ENCODE results near the gene MYH14. TPM values are rescaled to one million over a fixed set of nuclear protein-coding genes. Genes with fewer than 3 reads are reported as not detected.

The MYH14 gene
- polyA plus RNA-seq, 1 donor (not counting 4 experiments of a cell fraction or from before 2014, with no cell fraction given): 0.20 TPM

DNA sequence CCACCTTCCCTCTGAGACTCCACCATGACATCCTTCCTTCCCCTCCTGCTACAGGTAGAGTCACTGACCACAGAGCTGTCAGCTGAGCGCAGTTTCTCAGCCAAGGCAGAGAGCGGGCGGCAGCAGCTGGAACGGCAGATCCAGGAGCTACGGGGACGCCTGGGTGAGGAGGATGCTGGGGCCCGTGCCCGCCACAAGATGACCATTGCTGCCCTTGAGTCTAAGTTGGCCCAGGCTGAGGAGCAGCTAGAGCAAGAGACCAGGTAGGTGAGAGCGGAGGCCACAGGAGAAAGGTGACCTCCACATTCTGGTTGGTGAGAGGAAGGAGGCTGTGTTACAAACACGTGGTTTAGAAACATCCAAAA, 98.2 kb downstream of the MYH14 start:
- no peak overlapping the region for H3K4me3 ChIP-seq (ENCODE audit: control insufficient read depth in 2 of 3, extremely low read depth in 1 of 3, insufficient read depth in 2 of 3, low read depth in 1 of 3, low read length in 3 of 3)
- no peaks in the 10 kb centered on the region for H4K20me1 ChIP-seq (ENCODE audit: control insufficient read depth, extremely low read depth, insufficient read depth, low read length)
- TF ChIP-seq, protein P1, sequence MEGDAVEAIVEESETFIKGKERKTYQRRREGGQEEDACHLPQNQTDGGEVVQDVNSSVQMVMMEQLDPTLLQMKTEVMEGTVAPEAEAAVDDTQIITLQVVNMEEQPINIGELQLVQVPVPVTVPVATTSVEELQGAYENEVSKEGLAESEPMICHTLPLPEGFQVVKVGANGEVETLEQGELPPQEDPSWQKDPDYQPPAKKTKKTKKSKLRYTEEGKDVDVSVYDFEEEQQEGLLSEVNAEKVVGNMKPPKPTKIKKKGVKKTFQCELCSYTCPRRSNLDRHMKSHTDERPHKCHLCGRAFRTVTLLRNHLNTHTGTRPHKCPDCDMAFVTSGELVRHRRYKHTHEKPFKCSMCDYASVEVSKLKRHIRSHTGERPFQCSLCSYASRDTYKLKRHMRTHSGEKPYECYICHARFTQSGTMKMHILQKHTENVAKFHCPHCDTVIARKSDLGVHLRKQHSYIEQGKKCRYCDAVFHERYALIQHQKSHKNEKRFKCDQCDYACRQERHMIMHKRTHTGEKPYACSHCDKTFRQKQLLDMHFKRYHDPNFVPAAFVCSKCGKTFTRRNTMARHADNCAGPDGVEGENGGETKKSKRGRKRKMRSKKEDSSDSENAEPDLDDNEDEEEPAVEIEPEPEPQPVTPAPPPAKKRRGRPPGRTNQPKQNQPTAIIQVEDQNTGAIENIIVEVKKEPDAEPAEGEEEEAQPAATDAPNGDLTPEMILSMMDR (optimal IDR thresholded peaks at IDR 0.05 in 1 of 3, IDR thresholded peaks at IDR 0.05 in 1 of 3, conservative IDR thresholded peaks at IDR 0.05 in 1 of 3; ENCODE audit: extremely low read depth in 1 of 3, insufficient read depth in 2 of 3, low read length in 3 of 3): no peak
- TF ChIP-seq EZH2 (IDR thresholded peaks at IDR 0.05; ENCODE audit: low read length): no peak
- H3K9me1 ChIP-seq (ENCODE audit: control insufficient read depth, extremely low read depth, insufficient read depth, low read length): no peaks in the 10 kb centered on the region
- no peak overlapping the region for H3K4me2 ChIP-seq (ENCODE audit: control insufficient read depth, extremely low read depth, insufficient read depth, low read depth, low read length)
- H3K9ac ChIP-seq (ENCODE audit: control insufficient read depth, extremely low read depth, insufficient read depth, low read length): no peak overlapping the region
- FAIRE-seq (no peak), DNase-seq (ENCODE audit: low read depth, low spot score) (no peak)
- no peak overlapping the region for H2AFZ ChIP-seq (ENCODE audit: control insufficient read depth, low read length)
- H3K4me1 ChIP-seq (ENCODE audit: control insufficient read depth, extremely low read depth, insufficient read depth, low read length): peaks cover 7% of the 10 kb centered on the region
- H3K9me3 ChIP-seq (ENCODE audit: control insufficient read depth, low read depth, low read length): no peaks in the 10 kb centered on the region
- dilution Hi-C loops (cut with MboI; ENCODE audit: extremely low pct_ligation_motif_present, low sequenced_read_pairs): no loop called here
- no peaks in the 10 kb centered on the region for H3K27me3 ChIP-seq (ENCODE audit: control insufficient read depth, extremely low read depth, insufficient read depth, low read length)
- H3K36me3 ChIP-seq (ENCODE audit: control insufficient read depth in 2 of 2, extremely low read depth in 1 of 2, insufficient read depth in 2 of 2, low read length in 2 of 2): no peaks in the 10 kb centered on the region
- no peaks in the 10 kb centered on the region for H3K79me2 ChIP-seq (ENCODE audit: control insufficient read depth, insufficient read depth, low read length)
- H3K27ac ChIP-seq (ENCODE audit: control insufficient read depth, insufficient read depth, low read length): no peak overlapping the region

DNA sequence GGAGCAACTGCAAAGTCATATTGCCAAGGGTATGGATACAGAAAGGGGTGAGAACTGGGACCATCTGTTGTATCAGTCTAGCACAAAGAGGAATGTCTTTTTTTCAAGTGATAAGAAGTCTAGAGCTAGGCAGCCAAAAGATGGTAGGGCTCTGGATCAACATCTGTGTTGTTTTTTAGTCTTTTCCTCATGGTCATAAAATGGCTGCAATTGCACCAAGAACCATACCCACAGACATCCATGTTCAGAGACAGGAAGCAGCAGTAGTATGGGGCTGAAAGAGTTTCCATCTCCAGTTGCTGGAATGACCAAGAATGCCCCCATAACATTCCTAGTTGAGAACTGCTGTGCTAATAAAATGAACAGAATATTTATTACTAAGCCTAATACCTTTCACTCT, 100.1 kb downstream of the MYH14 start:
- H3K4me1 ChIP-seq (ENCODE audit: control insufficient read depth, extremely low read depth, insufficient read depth, low read length): peaks cover 7% of the 10 kb centered on the region
- FAIRE-seq (no peak), DNase-seq (ENCODE audit: low read depth, low spot score) (no peak)
- H3K9ac ChIP-seq (ENCODE audit: control insufficient read depth, extremely low read depth, insufficient read depth, low read length): no peak overlapping the region
- dilution Hi-C loops (cut with MboI; ENCODE audit: extremely low pct_ligation_motif_present, low sequenced_read_pairs): no loop called here
- no peaks in the 10 kb centered on the region for H3K36me3 ChIP-seq (ENCODE audit: control insufficient read depth in 2 of 2, extremely low read depth in 1 of 2, insufficient read depth in 2 of 2, low read length in 2 of 2)
- no peaks in the 10 kb centered on the region for H4K20me1 ChIP-seq (ENCODE audit: control insufficient read depth, extremely low read depth, insufficient read depth, low read length)
- H3K9me3 ChIP-seq (ENCODE audit: control insufficient read depth, low read depth, low read length): no peaks in the 10 kb centered on the region
- H3K4me2 ChIP-seq (ENCODE audit: control insufficient read depth, extremely low read depth, insufficient read depth, low read depth, low read length): no peak overlapping the region
- TF ChIP-seq, protein P1 (optimal IDR thresholded peaks at IDR 0.05 in 1 of 3, IDR thresholded peaks at IDR 0.05 in 1 of 3, conservative IDR thresholded peaks at IDR 0.05 in 1 of 3; ENCODE audit: extremely low read depth in 1 of 3, insufficient read depth in 2 of 3, low read length in 3 of 3): no peak
- TF ChIP-seq EZH2 (IDR thresholded peaks at IDR 0.05; ENCODE audit: low read length): no peak
- no peaks in the 10 kb centered on the region for H3K9me1 ChIP-seq (ENCODE audit: control insufficient read depth, extremely low read depth, insufficient read depth, low read length)
- no peaks in the 10 kb centered on the region for H3K79me2 ChIP-seq (ENCODE audit: control insufficient read depth, insufficient read depth, low read length)
- no peaks in the 10 kb centered on the region for H3K27me3 ChIP-seq (ENCODE audit: control insufficient read depth, extremely low read depth, insufficient read depth, low read length)
- H3K4me3 ChIP-seq (ENCODE audit: control insufficient read depth in 2 of 3, extremely low read depth in 1 of 3, insufficient read depth in 2 of 3, low read depth in 1 of 3, low read length in 3 of 3): no peak overlapping the region
- no peak overlapping the region for H2AFZ ChIP-seq (ENCODE audit: control insufficient read depth, low read length)
- H3K27ac ChIP-seq (ENCODE audit: control insufficient read depth, insufficient read depth, low read length): no peak overlapping the region
